AG09309 (cell line): Measurements from ENCODE around the gene NR2F6.

Experiments
- DNase-seq: peaks from one replicate; pipeline ENCODE4 v3.0.0-alpha.2; 2010; ENCODE audit warnings: low read depth
- H3K4me3 ChIP-seq: 2 replicates; pipeline ENCODE4 v1.5.1; 2011; ENCODE audit warnings: mild to moderate bottlenecking, low read depth, low read length, moderate library complexity; ENCODE audit not compliant: control insufficient read depth
- CTCF ChIP-seq: IDR thresholded peaks from 2 replicates; pipeline ENCODE4 v1.5.1; 2011; ENCODE audit warnings: mild to moderate bottlenecking, low read depth, low read length, inconsistent platforms; ENCODE audit not compliant: insufficient read depth, control insufficient read depth; ENCODE audit errors: missing control alignments

The NR2F6 gene

DNA sequence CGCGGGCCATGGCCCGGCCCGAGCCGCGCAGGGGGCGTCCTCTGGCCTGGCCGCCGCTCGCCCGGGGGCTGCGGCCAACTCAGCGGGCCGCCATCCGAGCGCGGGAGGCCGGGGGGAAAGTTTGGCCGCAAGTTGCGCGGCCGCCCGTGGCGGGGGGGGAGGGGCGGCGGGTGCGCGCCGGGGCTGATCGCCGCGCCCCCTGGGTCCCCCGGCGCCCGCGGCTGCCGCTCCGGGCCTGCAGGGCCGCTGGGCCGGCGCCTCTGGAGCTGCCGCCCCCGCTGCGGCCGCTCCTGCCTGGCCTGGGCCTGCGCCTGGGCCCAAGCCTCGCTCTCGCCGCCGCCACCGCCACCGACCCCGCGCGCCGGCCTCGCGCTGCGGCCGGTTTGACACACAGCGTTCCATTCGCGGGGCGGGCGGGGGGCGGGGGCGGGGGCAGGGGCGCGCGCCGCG lies at the start of gene NR2F6:
TSS of gene NR2F6 (minus strand) at position 385 of the 450 bp plus-strand sequence. CDS start 699 bp downstream, outside the sequence.
- no peak for DNase-seq
- no peak for TF ChIP-seq CTCF
- peak within 1 kb of the TSS; percentile 54 for H3K4me3 ChIP-seq

GRCh38 chr19:17294051-17294891 lies 48.6 kb upstream of the NR2F6 start:
- H3K4me3 ChIP-seq, result no peak overlapping the region
- no peak for TF ChIP-seq CTCF
- DNase-seq, result no peak

DNA sequence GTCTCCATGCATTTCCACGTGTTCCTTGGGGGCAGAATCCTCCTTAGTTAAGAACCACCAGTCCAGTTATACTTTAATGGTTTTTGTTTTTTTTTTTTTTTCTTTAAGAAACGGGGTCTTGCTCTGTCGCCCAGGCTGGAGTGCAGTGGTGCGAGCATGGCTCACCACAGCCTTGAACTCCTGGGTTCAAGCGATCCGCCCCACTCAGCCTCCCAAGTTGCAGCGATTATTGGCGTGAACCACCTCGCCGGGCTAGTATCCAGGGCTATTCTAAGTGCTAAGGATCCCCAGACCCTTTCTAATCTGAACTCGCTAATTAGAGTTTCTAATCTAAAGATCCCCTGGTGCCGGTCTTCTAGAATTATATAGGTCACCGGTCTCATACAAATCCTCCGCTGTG lies 47.9 kb upstream of the NR2F6 start:
- DNase-seq, result no peak
- no peak for TF ChIP-seq CTCF
- H3K4me3 ChIP-seq, result no peak overlapping the region

DNA sequence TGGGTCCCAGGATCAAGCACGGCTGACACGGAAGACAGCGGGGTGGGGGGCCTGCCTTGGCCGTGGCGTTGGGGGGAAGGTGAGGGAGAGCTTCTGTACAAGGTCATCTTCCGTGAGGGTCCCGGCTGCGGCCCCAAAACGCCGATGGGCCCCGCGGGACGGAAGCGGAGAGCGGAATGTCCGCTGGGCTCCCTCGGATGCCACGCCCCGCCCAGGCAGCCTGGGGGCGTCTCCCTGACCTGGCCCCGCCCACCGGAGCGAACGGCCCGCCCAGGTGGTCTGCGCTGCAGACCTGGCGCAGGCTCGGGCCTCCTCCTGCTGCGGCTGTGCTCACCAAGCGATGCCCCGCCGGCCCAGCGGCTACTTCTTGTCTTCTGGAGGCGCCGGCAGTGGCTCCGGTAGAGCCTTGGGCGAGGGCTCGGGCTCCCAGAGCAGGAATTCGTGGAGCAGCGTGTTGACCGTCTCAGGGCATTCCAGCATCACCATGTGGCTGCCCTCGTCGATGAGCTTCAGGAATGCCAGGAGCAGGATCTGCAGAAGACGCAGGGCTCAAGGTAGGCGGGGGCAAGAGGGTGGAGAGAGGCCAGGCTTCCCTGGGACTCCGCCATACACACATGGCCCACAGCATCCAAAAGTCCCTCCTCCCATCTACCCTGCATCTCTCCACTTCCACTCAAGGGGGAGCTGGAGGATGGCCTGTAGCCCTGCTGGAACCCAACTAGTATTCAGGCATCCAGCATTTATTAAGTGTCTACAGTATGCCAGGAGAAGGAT lies 46.8 kb upstream of the NR2F6 start:
- TF ChIP-seq CTCF, result peak; percentile 88
- H3K4me3 ChIP-seq, result peak overlapping the region; percentile 44
- DNase-seq, result no peak

- TF ChIP-seq CTCF, result no peak
- H3K4me3 ChIP-seq, result peak overlapping the region; percentile 5; the same call in 1 of the 2 replicates
- DNase-seq, result peak; percentile 61
These were observed 43.8 kb upstream of the NR2F6 start for GRCh38 chr19:17289489-17289888.

- DNase-seq, result no peak
- TF ChIP-seq CTCF, result no peak
- no peak overlapping the region for H3K4me3 ChIP-seq
These were observed 41.0 kb upstream of the NR2F6 start for GRCh38 chr19:17286752-17287151.
